Endothelial cell of umbilical vein (primary cell): ENCODE measurements around the gene TAS1R2. TPM values are rescaled to one million over a fixed set of nuclear protein-coding genes. Genes with fewer than 3 reads are reported as not detected.

ENCODE experiments used
- BruUV-seq: library from RNA; stranded (reverse); fragments of 400-500 nt; replicated peaks from 2 replicates; lab custom pipeline; 2021; lab: Mats Ljungman, UMichigan
- CTCF ChIA-PET: fragments of 300-600, 350-600 bp; sonication (Branson Sonifier 250); formaldehyde crosslinking; loops from one replicate; lab custom pipeline; 2021; ENCODE audit warnings: antibody characterized with exemption, inconsistent platforms; lab: Charles Lee
- POLR2A ChIA-PET: fragments of 300-600, 350-600 bp; sonication (Branson Sonifier 250); formaldehyde crosslinking; loops from one replicate; lab custom pipeline; 2021; ENCODE audit warnings: antibody characterized with exemption, inconsistent platforms; lab: Charles Lee
- DNase-seq: peaks from one replicate; pipeline ENCODE4 v3.0.0-alpha.2; 2011; ENCODE audit warnings: low read depth, low spot score
- FAIRE-seq: peaks from 2 replicates; lab custom pipeline; 2011; peaks lifted over from hg19 to GRCh38; lab: Jason Lieb, UNC
- H2AFZ ChIP-seq: 2 replicates; pipeline ENCODE4 v1.6.0; 2012; ENCODE audit warnings: low read depth, low read length, control low read depth, inconsistent platforms
- H3K27ac ChIP-seq: 2 replicates; pipeline ENCODE4 v1.5.1; 2011; ENCODE audit warnings: low read depth, mild to moderate bottlenecking, control low read depth, low read length, moderate library complexity; ENCODE audit not compliant: insufficient read depth
- H3K27me3 ChIP-seq, 2 experiments: 2 replicates each; pipeline versions ENCODE4 v1.6.0 to v1.6.1; 2011; ENCODE audit warnings: low read length in 2 of 2, mixed read lengths in 1 of 2; ENCODE audit not compliant: control insufficient read depth in 2 of 2, insufficient read depth in 2 of 2
- H3K36me3 ChIP-seq, 2 experiments: 2 replicates in 1 of 2; 3 replicates in 1 of 2; pipeline ENCODE4 v1.5.1; 2011; ENCODE audit warnings: low read length in 2 of 2, mild to moderate bottlenecking in 1 of 2, moderate library complexity in 1 of 2; ENCODE audit not compliant: control insufficient read depth in 2 of 2, insufficient read depth in 2 of 2; ENCODE audit errors: extremely low read depth in 1 of 2
- H3K4me1 ChIP-seq: 3 replicates; pipeline ENCODE4 v1.5.1; 2011; ENCODE audit warnings: mild to moderate bottlenecking, low read length; ENCODE audit not compliant: control insufficient read depth, insufficient read depth; ENCODE audit errors: extremely low read depth
- H3K4me2 ChIP-seq: 2 replicates; pipeline ENCODE4 v1.6.1; 2011; ENCODE audit warnings: low read length, control low read depth, mixed read lengths; ENCODE audit not compliant: insufficient read depth
- H3K4me3 ChIP-seq, 3 experiments: fragments of 200-600 bp in 1 of 3; sonication (generic), shearing (Covaris generic) in 1 of 3; replicated peaks in 1 of 3; 2 replicates each; pipeline ENCODE4 v1.5.1; 2011 to 2016; ENCODE audit warnings: control low read depth in 3 of 3, low read length in 3 of 3, mild to moderate bottlenecking in 2 of 3, inconsistent platforms in 1 of 3, low read depth in 1 of 3, moderate library complexity in 1 of 3; ENCODE audit not compliant: insufficient read depth in 1 of 3
- H3K79me2 ChIP-seq: 2 replicates; pipeline ENCODE4 v1.6.0; 2012; ENCODE audit warnings: low read length, inconsistent platforms; ENCODE audit not compliant: control insufficient read depth, insufficient read depth
- H3K9ac ChIP-seq: replicated peaks from 2 replicates; pipeline ENCODE3; 2011; ENCODE audit warnings: low read length, control low read depth; ENCODE audit not compliant: insufficient read depth; ENCODE audit errors: extremely low read depth
- H3K9me1 ChIP-seq: replicated peaks from 3 replicates; pipeline ENCODE4 v1.6.0; 2011; ENCODE audit warnings: mild to moderate bottlenecking, low read length; ENCODE audit not compliant: control insufficient read depth, insufficient read depth; ENCODE audit errors: extremely low read depth
- H3K9me3 ChIP-seq: replicated peaks from 2 replicates; pipeline ENCODE4 v1.5.1; 2012; ENCODE audit warnings: low read length, inconsistent platforms; ENCODE audit not compliant: control insufficient read depth, insufficient read depth
- H4K20me1 ChIP-seq: replicated peaks from 2 replicates; pipeline ENCODE3; 2011; ENCODE audit warnings: mild to moderate bottlenecking, low read length; ENCODE audit not compliant: control insufficient read depth, insufficient read depth; ENCODE audit errors: extremely low read depth
- CTCF ChIP-seq, 2 donors: IDR thresholded peaks; 1 replicate in 1 of 2; 2 replicates in 1 of 2; pipeline ENCODE4 v1.5.1; 2011; ENCODE audit warnings: low read length in 2 of 2, mild to moderate bottlenecking in 2 of 2, moderate library complexity in 2 of 2, control low read depth in 1 of 2, inconsistent platforms in 1 of 2, low read depth in 1 of 2; ENCODE audit not compliant: insufficient read depth in 1 of 2; ENCODE audit errors: extremely low read depth in 1 of 2
- EZH2 ChIP-seq: IDR thresholded peaks from 2 replicates; pipeline ENCODE4 v1.6.1; 2012; ENCODE audit warnings: borderline replicate concordance, low read depth, mild to moderate bottlenecking, moderate library complexity, low read length, inconsistent platforms; ENCODE audit not compliant: severe bottlenecking
- FOS ChIP-seq: IDR thresholded peaks from 2 replicates; pipeline ENCODE4 v1.6.1; 2011; ENCODE audit warnings: mild to moderate bottlenecking, low read length, moderate library complexity, borderline replicate concordance; ENCODE audit not compliant: insufficient read depth
- GATA2 ChIP-seq: IDR thresholded peaks from 2 replicates; pipeline ENCODE4 v1.7.0; 2011; ENCODE audit warnings: low read depth, mild to moderate bottlenecking, moderate library complexity, mixed read lengths, low read length; ENCODE audit not compliant: insufficient read length, insufficient read depth
- JUN ChIP-seq: IDR thresholded peaks from 2 replicates; pipeline ENCODE4 v1.6.1; 2011; ENCODE audit warnings: borderline replicate concordance, low read depth; ENCODE audit not compliant: insufficient read length, insufficient read depth
- MAX ChIP-seq: IDR thresholded peaks from 2 replicates; pipeline ENCODE4 v1.6.1; 2011; ENCODE audit not compliant: insufficient read depth, insufficient read length
- MYC ChIP-seq: IDR thresholded peaks from one replicate; pipeline ENCODE4 v1.6.1; 2011; ENCODE audit warnings: mild to moderate bottlenecking, low read depth, low read length
- POLR2A ChIP-seq: IDR thresholded peaks from 2 replicates; pipeline ENCODE4 v1.6.1; 2012; ENCODE audit warnings: low read depth, mild to moderate bottlenecking, control low read depth, low read length
- POLR2AphosphoS5 ChIP-seq: IDR thresholded peaks from 2 replicates; pipeline ENCODE4 v1.6.1; 2012; ENCODE audit warnings: low read depth, mild to moderate bottlenecking, control low read depth, low read length, moderate library complexity; ENCODE audit not compliant: insufficient read depth
- dilution Hi-C: fragments of 300-500 bp; cut with MboI; formaldehyde crosslinking; loops from one replicate; pipeline ENCODE4 v1.15.0; 2019; ENCODE audit warnings: low sequenced_read_pairs; ENCODE audit not compliant: extremely low pct_ligation_motif_present
- intact Hi-C: fragments of 100-400 bp; cut with micrococcal nuclease; formaldehyde crosslinking; loops from one replicate; pipeline ENCODE4 v1.10.0; 2022
- polyA plus RNA-seq, 4 experiments: library from polyadenylated mRNA; depleted of rRNA in 3 of 4; stranded (reverse) in 3 of 4; unstranded in 1 of 4; fragments of >200 nt; gene quantifications; 2 replicates each; pipeline versions ENCODE4 v1.2.1 to v1.2.3, GENCODE V29; 2011 to 2012; ENCODE audit warnings: missing spikeins in 1 of 4
- total RNA-seq: library from RNA; stranded (reverse); gene quantifications from 2 replicates; pipeline ENCODE4 v1.2.3, GENCODE V29; 2021

TAS1R2 gene
- total and polyA plus RNA-seq, 2 donors (not counting 3 experiments of a cell fraction or from before 2014, with no cell fraction given), result not detected

- TF ChIP-seq FOS (no peak), MAX (no peak), POLR2AphosphoS5 (no peak), GATA2 (no peak), MYC (no peak), CTCF (IDR thresholded peaks at IDR 0.05; ENCODE audit: extremely low read depth in 1 of 2, insufficient read depth in 1 of 2, low read depth in 1 of 2, low read length in 2 of 2) (no peak), JUN (no peak), POLR2A (no peak), EZH2 (no peak)
- Histone ChIP-seq H3K9ac (no peak overlapping the region), H4K20me1 (no peaks in the 10 kb centered on the region), H3K9me3 (no peaks in the 10 kb centered on the region), H3K36me3 (no peaks in the 10 kb centered on the region), H3K27me3 (no peaks in the 10 kb centered on the region), H2AFZ (no peak overlapping the region), H3K4me2 (no peak overlapping the region), H3K27ac (no peak overlapping the region), H3K4me1 (no peaks in the 10 kb centered on the region), H3K4me3 (no peak overlapping the region), H3K79me2 (no peaks in the 10 kb centered on the region), H3K9me1 (no peaks in the 10 kb centered on the region)
- dilution Hi-C loops (no loop called here), intact Hi-C loops (no loop called here)
- ChIA-PET CTCF (interaction anchor here (0.7 to 2.7 kb wide), 3 partner anchors 12 to 232 kb away, joined by 3 to 7 read pairs (median 4); no protein-coding TSS in a partner anchor), POLR2A (no interaction called here)
- FAIRE-seq, result no peak
- no TSS peak for BruUV-seq
- DNase-seq, result no peak
Measured at GRCh38 chr1:18807334-18808063, 52.0 kb downstream of the TAS1R2 start.
